RPMI8226 (cell line): ENCODE data around the gene PCYOX1L.

ENCODE experiments used
- DNase-seq: peaks from one replicate; pipeline ENCODE4 v3.0.0-alpha.2; 2015

Gene PCYOX1L

DNA sequence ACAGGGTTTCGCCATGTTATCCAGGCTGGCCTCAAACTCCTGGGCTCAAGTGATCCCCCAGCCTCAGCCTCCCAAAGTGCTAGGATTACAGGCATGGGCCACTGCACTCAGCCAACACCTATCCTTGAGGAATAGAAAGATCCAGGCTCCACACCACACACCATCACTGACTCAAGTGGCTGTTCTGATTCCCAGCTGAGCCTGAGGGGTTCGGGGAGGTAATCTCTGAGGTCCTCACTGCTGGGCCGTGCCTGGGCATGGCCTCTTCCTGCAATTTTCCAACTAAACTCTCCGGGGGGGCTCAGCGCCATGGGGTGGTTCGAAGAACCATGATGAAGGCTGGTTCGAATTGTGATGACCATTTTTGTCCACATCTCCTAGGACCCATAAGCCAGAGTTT lies 52.2 kb downstream of the PCYOX1L start:
- DNase-seq: no peak

DNA sequence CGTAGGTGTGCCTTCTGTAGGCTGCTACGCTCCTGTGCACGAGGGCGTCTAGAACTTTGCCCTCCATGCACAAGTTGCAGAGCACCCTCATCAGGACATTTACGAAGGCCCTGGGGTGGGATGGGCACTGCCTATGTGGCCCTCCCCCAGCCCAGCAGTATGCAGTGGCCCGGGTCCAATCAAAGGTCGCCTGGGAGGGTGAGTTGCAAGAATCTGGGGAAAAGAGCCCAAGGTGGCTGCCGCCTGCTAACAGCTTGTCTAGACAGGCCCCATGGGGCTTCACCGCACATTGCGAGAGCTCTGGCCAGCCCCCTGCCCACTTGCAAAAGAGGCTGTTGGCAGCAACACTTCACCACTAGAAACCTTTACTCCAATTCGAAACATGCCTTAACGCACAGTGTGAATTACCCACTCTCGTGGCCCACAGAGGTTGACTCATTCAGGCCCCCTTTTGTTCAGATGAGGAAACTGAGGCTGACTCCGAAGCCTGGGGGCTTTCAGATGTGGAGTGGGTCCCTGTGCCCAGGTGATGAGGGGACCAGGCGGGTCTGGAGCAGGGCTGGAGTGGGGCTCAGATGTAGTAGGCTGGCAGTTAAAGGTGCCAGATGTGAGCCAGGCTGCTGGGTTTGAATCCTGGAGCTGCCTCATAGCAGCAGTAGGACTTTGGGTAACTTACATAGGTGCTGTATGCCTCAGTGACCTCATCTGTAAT lies 53.0 kb downstream of the PCYOX1L start:
- DNase-seq: no peak

- DNase-seq: no peak
Measured at GRCh38 chr5:149411738-149412519, 54.1 kb downstream of the PCYOX1L start.

GRCh38 chr5:149412783-149413476 lies 55.1 kb downstream of the PCYOX1L start:
- DNase-seq: no peak

- no peak for DNase-seq
Measured at GRCh38 chr5:149413477-149414210, 55.8 kb downstream of the PCYOX1L start.

- DNase-seq: no peak
Measured at GRCh38 chr5:149414405-149415065, 56.7 kb downstream of the PCYOX1L start.

- no peak for DNase-seq
Measured at GRCh38 chr5:149415066-149415967, 57.5 kb downstream of the PCYOX1L start.

- no peak for DNase-seq
Measured at GRCh38 chr5:149416987-149417710, 59.3 kb downstream of the PCYOX1L start.

GRCh38 chr5:149417711-149418368 lies 60.0 kb downstream of the PCYOX1L start:
- DNase-seq: no peak

DNA sequence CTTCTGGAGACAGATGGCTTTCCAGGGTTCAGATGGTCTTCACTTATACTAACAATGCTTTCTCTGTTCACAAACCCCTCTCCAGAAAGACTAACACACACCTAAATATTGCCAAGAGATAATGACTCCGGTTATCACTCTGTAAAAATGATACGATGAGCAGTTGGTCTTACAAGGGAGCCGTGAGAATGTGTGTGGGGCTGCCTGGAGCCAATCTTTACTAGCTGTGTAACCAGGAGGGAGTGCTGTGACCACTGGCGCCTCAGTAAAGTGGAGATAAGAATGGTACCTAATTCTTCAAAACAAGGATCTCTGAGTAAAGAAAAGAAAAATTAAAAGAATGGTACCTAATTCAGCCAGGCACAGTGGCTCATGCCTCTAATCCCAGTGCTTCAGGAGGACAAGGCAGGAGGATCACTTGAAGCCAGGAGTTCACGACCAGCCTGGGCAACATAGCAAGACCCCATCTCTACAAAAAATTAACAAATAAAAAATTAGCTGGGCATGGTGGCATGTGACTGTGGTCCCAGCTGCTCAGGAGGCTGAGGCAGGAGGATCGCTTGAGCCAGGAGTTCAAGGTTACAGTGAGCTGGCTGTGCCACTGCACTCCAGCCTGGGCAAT lies 61.2 kb downstream of the PCYOX1L start:
- DNase-seq: no peak
